B cell (primary cell): ENCODE data around the gene PPP1R14C. TPM values are rescaled to one million over a fixed set of nuclear protein-coding genes. Genes with fewer than 3 reads are reported as not detected.

ENCODE experiments used
- ATAC-seq: fragments of 200-7000 bp; cut with Tn5 transposase; one replicate; pipeline ENCODE4 v1.10.0; 2021; ENCODE audit warnings: low read depth, mild to moderate bottlenecking, moderate number of reproducible peaks, moderate library complexity
- CTCF ChIA-PET: fragments of 350-600 bp; sonication (Branson Sonifier 250); formaldehyde crosslinking; loops from one replicate; lab custom pipeline; 2021; ENCODE audit warnings: antibody characterized with exemption, inconsistent platforms; lab: Charles Lee
- POLR2A ChIA-PET: fragments of 350-600 bp; sonication (Branson Sonifier 250); formaldehyde crosslinking; loops from one replicate; lab custom pipeline; 2021; ENCODE audit warnings: antibody characterized with exemption; lab: Charles Lee
- DNase-seq: peaks from one replicate; pipeline ENCODE4 v3.0.0; 2013
- H2AFZ ChIP-seq: 2 replicates; pipeline ENCODE4 v1.6.1; 2012; ENCODE audit warnings: mild to moderate bottlenecking, low read depth, low read length; ENCODE audit not compliant: insufficient read depth, poor library complexity, severe bottlenecking
- H3K27ac ChIP-seq, 2 donors: 1 replicate in 1 of 2; 2 replicates in 1 of 2; pipeline ENCODE4 v1.5.1; 2012 to 2013; ENCODE audit warnings: low read length in 2 of 2, mild to moderate bottlenecking in 2 of 2, moderate library complexity in 1 of 2
- H3K27me3 ChIP-seq, 4 experiments: fragments of 200-600 bp in 1 of 4; sonication (generic) in 1 of 4; replicated peaks in 1 of 4; 1 replicate in 2 of 4; 2 replicates in 2 of 4; pipeline versions ENCODE4 v1.6.1 to v1.7.0; 2013 to 2016; ENCODE audit warnings: low read length in 3 of 4, mild to moderate bottlenecking in 2 of 4, mixed read lengths in 1 of 4, moderate library complexity in 1 of 4; ENCODE audit not compliant: insufficient read depth in 4 of 4, control insufficient read depth in 3 of 4; ENCODE audit errors: control extremely low read depth in 1 of 4
- H3K36me3 ChIP-seq, 2 experiments: replicated peaks in 1 of 2; 1 replicate in 1 of 2; 2 replicates in 1 of 2; pipeline versions ENCODE4 v1.6.1 to v1.7.1; 2013; ENCODE audit warnings: low read length in 1 of 2; ENCODE audit not compliant: insufficient read depth in 2 of 2, control insufficient read depth in 1 of 2; ENCODE audit errors: control extremely low read depth in 1 of 2, extremely low read depth in 1 of 2
- H3K4me1 ChIP-seq, 2 donors: fragments of 200-600 bp in 1 of 2; sonication (generic) in 1 of 2; 1 replicate in 1 of 2; 2 replicates in 1 of 2; pipeline versions ENCODE4 v1.5.1 to v1.6.1; 2013 to 2017; ENCODE audit warnings: low read length in 2 of 2; ENCODE audit not compliant: control insufficient read depth in 2 of 2, insufficient read depth in 2 of 2
- H3K4me2 ChIP-seq: replicated peaks from 2 replicates; pipeline ENCODE3; 2012; ENCODE audit warnings: mild to moderate bottlenecking, low read depth, low read length; ENCODE audit not compliant: poor library complexity, severe bottlenecking
- H3K4me3 ChIP-seq, 5 experiments: fragments of 200-600 bp in 1 of 5; sonication (generic) in 1 of 5; 1 replicate in 3 of 5; 2 replicates in 2 of 5; pipeline versions ENCODE4 v1.5.1 to v1.7.0; 2011 to 2016; ENCODE audit warnings: low read length in 4 of 5, mild to moderate bottlenecking in 4 of 5, low read depth in 2 of 5, control low read depth in 1 of 5, moderate library complexity in 1 of 5; ENCODE audit not compliant: insufficient read depth in 1 of 5; ENCODE audit errors: control extremely low read depth in 1 of 5, extremely low read depth in 1 of 5
- H3K79me2 ChIP-seq: fragments of 200-600 bp; sonication (generic); one replicate; pipeline ENCODE4 v1.6.0; 2016; ENCODE audit warnings: low read length; ENCODE audit not compliant: control insufficient read depth, insufficient read depth
- H3K9ac ChIP-seq: fragments of 200-600 bp; sonication (generic); 2 replicates; pipeline ENCODE4 v1.6.1; 2017; ENCODE audit warnings: mild to moderate bottlenecking, low read length, moderate library complexity
- H3K9me3 ChIP-seq, 3 donors: one replicate each; pipeline versions ENCODE4 v1.6.1 to v1.7.1; 2013; ENCODE audit warnings: low read length in 2 of 3; ENCODE audit not compliant: control insufficient read depth in 2 of 3, insufficient read depth in 1 of 3; ENCODE audit errors: control extremely low read depth in 1 of 3
- H4K20me1 ChIP-seq: 2 replicates; pipeline ENCODE4 v1.6.0; 2012; ENCODE audit warnings: mild to moderate bottlenecking, low read length; ENCODE audit not compliant: insufficient read depth, control insufficient read depth, poor library complexity, severe bottlenecking
- H3K27ac Mint-ChIP-seq: one replicate; pipeline ENCODE4 v1.8.0; 2021; ENCODE audit warnings: mixed read lengths
- H3K27me3 Mint-ChIP-seq: one replicate; pipeline ENCODE4 v1.8.0; 2021; ENCODE audit warnings: mixed read lengths
- H3K4me1 Mint-ChIP-seq: one replicate; pipeline ENCODE4 v1.8.0; 2021; ENCODE audit warnings: mixed read lengths
- H3K4me3 Mint-ChIP-seq: one replicate; pipeline ENCODE4 v1.8.0; 2021; ENCODE audit warnings: mixed read lengths
- H3K9me3 Mint-ChIP-seq: one replicate; pipeline ENCODE4 v1.8.0; 2022; ENCODE audit warnings: mixed read lengths; ENCODE audit not compliant: insufficient read depth
- CTCF ChIP-seq: fragments of 200-600 bp; IDR thresholded peaks from one replicate; pipeline ENCODE4 v1.8.0; 2022; ENCODE audit warnings: antibody characterized with exemption, mild to moderate bottlenecking
- EZH2 ChIP-seq: IDR thresholded peaks from 2 replicates; pipeline ENCODE4 v1.6.1; 2012; ENCODE audit warnings: borderline replicate concordance, low read depth, mild to moderate bottlenecking, moderate library complexity, low read length; ENCODE audit not compliant: insufficient read depth, poor library complexity, severe bottlenecking
- WGBS: methylation state at CpG from one replicate; pipeline ENCODE4 v1.1.5; 2013; ENCODE audit warnings: missing lambda C conversion rate; ENCODE audit not compliant: insufficient coverage; 5-methylcytosine and 5-hydroxymethylcytosine counted together
- intact Hi-C: fragments of 100-400 bp; cut with micrococcal nuclease; formaldehyde crosslinking; loops from one replicate; pipeline ENCODE4 v1.10.0; 2022
- polyA plus RNA-seq: library from polyadenylated mRNA; depleted of rRNA; stranded (reverse); fragments of >200 nt; gene quantifications from 2 replicates; pipeline ENCODE4 v1.2.3, GENCODE V29; 2012
- total RNA-seq, 2 donors: library from RNA; stranded (reverse); fragments of 120-200 nt in 1 of 2; gene quantifications; 1 replicate in 1 of 2; 2 replicates in 1 of 2; pipeline versions ENCODE4 v1.2.3 to v1.2.4, GENCODE V29; 2013 to 2022

The PPP1R14C gene
- total and polyA plus RNA-seq, 2 donors (not counting 1 experiment from before 2014, with no cell fraction given): not detected

GRCh38 chr6:150270330-150271052 is 127.6 kb downstream of the PPP1R14C start:
- H3K4me1 Mint-ChIP-seq: peaks cover 4% of the 10 kb centered on the region
- CTCF ChIA-PET: interaction anchor here (1.2 kb wide), 1 partner anchor 198 kb away, joined by 3 read pairs; no protein-coding TSS in a partner anchor
- H3K36me3 ChIP-seq: no peaks in the 10 kb centered on the region
- WGBS: 61% methylated on average over 4 of the region's 9 CpGs
- H3K27ac ChIP-seq: no peak overlapping the region
- intact Hi-C loops: no loop called here
- H3K9me3 Mint-ChIP-seq: peaks cover 2% of the 10 kb centered on the region
- H3K79me2 ChIP-seq: no peaks in the 10 kb centered on the region
- POLR2A ChIA-PET: no interaction called here
- H2AFZ ChIP-seq: no peak overlapping the region
- H3K4me3 Mint-ChIP-seq: no peak overlapping the region
- H3K4me2 ChIP-seq: no peak overlapping the region
- H3K27me3 Mint-ChIP-seq: peaks cover 24% of the 10 kb centered on the region
- no peaks in the 10 kb centered on the region for H3K9me3 ChIP-seq
- no peaks in the 10 kb centered on the region for H3K4me1 ChIP-seq
- peaks cover 0 to 15% (median 5%) of the 10 kb centered on the region in 4 experiments for H3K27me3 ChIP-seq
- ATAC-seq (no peak), DNase-seq (no peak)
- H3K9ac ChIP-seq: no peak overlapping the region
- no peak overlapping the region for H3K4me3 ChIP-seq
- no peak for TF ChIP-seq CTCF
- no peak for TF ChIP-seq EZH2
- H4K20me1 ChIP-seq: no peaks in the 10 kb centered on the region
- no peak overlapping the region for H3K27ac Mint-ChIP-seq

- intact Hi-C loops: no loop called here
- H4K20me1 ChIP-seq: no peaks in the 10 kb centered on the region
- CTCF ChIA-PET: interaction anchor here (1.2 kb wide), 1 partner anchor 199 kb away, joined by 3 read pairs; no protein-coding TSS in a partner anchor
- DNase-seq (no peak), ATAC-seq (no peak)
- no peak overlapping the region for H3K27ac Mint-ChIP-seq
- H3K4me3 Mint-ChIP-seq: no peak overlapping the region
- no peaks in the 10 kb centered on the region for H3K4me1 ChIP-seq
- peaks cover 4% of the 10 kb centered on the region for H3K4me1 Mint-ChIP-seq
- H3K36me3 ChIP-seq: no peaks in the 10 kb centered on the region
- H3K9me3 Mint-ChIP-seq: peaks cover 2% of the 10 kb centered on the region
- 100% methylated on average over 1 of the region's 1 CpG for WGBS
- TF ChIP-seq CTCF: no peak
- TF ChIP-seq EZH2: no peak
- peaks cover 24% of the 10 kb centered on the region for H3K27me3 Mint-ChIP-seq
- no peak overlapping the region for H2AFZ ChIP-seq
- no peaks in the 10 kb centered on the region for H3K9me3 ChIP-seq
- no peak overlapping the region for H3K27ac ChIP-seq
- peaks cover 0 to 16% (median 5%) of the 10 kb centered on the region in 4 experiments for H3K27me3 ChIP-seq
- H3K79me2 ChIP-seq: no peaks in the 10 kb centered on the region
- H3K9ac ChIP-seq: no peak overlapping the region
- H3K4me2 ChIP-seq: no peak overlapping the region
- POLR2A ChIA-PET: no interaction called here
- no peak overlapping the region for H3K4me3 ChIP-seq
These were observed 128.3 kb downstream of the PPP1R14C start for GRCh38 chr6:150271172-150271500.
